ENCODE measurements around the gene C11orf54.

Gene C11orf54

GRCh38 chr11:93735627-93736026 lies 5.8 kb upstream of the C11orf54 start:
- no peak for DNase-seq
- Histone ChIP-seq H3K36me3 (peaks cover 93% of the 10 kb centered on the region), H3K9me3 (ENCODE audit: severe bottlenecking) (no peaks in the 10 kb centered on the region), H3K27ac (no peak overlapping the region; the same call in 1 of the 2 replicates), H3K27me3 (ENCODE audit: insufficient read depth, low read depth, severe bottlenecking) (no peaks in the 10 kb centered on the region), H3K4me3 (ENCODE audit: low read depth, low read length) (no peak overlapping the region)
- TF ChIP-seq CTCF (IDR thresholded peaks at IDR 0.05; ENCODE audit: low read depth, low read length) = no peak

- no peaks in the 10 kb centered on the region for H3K9me3 ChIP-seq (ENCODE audit: severe bottlenecking)
- H3K27ac ChIP-seq = no peak overlapping the region
- no peak overlapping the region for H3K4me3 ChIP-seq (ENCODE audit: low read depth, low read length)
- no peak for DNase-seq
- peaks cover 88% of the 10 kb centered on the region for H3K36me3 ChIP-seq
- H3K27me3 ChIP-seq (ENCODE audit: insufficient read depth, low read depth, severe bottlenecking) = no peaks in the 10 kb centered on the region
- TF ChIP-seq CTCF (IDR thresholded peaks at IDR 0.05; ENCODE audit: low read depth, low read length) = no peak
Measured at GRCh38 chr11:93736129-93736528, 5.3 kb upstream of the C11orf54 start.

GRCh38 chr11:93737904-93738612 lies 3.4 kb upstream of the C11orf54 start:
- H3K9me3 ChIP-seq (ENCODE audit: severe bottlenecking) = no peaks in the 10 kb centered on the region
- no peak for DNase-seq
- no peak overlapping the region for H3K27ac ChIP-seq
- H3K36me3 ChIP-seq = peaks cover 70% of the 10 kb centered on the region
- H3K27me3 ChIP-seq (ENCODE audit: insufficient read depth, low read depth, severe bottlenecking) = no peaks in the 10 kb centered on the region
- TF ChIP-seq CTCF (IDR thresholded peaks at IDR 0.05; ENCODE audit: low read depth, low read length) = no peak
- no peak overlapping the region for H3K4me3 ChIP-seq (ENCODE audit: low read depth, low read length)

GRCh38 chr11:93738647-93739081 lies 2.8 kb upstream of the C11orf54 start:
- Histone ChIP-seq H3K27me3 (ENCODE audit: insufficient read depth, low read depth, severe bottlenecking) (no peaks in the 10 kb centered on the region), H3K9me3 (ENCODE audit: severe bottlenecking) (no peaks in the 10 kb centered on the region), H3K4me3 (ENCODE audit: low read depth, low read length) (no peak overlapping the region), H3K27ac (no peak overlapping the region; the same call in 1 of the 2 replicates), H3K36me3 (peaks cover 69% of the 10 kb centered on the region)
- DNase-seq = no peak
- no peak for TF ChIP-seq CTCF (IDR thresholded peaks at IDR 0.05; ENCODE audit: low read depth, low read length)

GRCh38 chr11:93740031-93740729 lies 1.3 kb upstream of the C11orf54 start:
- TF ChIP-seq CTCF (IDR thresholded peaks at IDR 0.05; ENCODE audit: low read depth, low read length) = no peak
- Histone ChIP-seq H3K27me3 (ENCODE audit: insufficient read depth, low read depth, severe bottlenecking) (no peaks in the 10 kb centered on the region), H3K9me3 (ENCODE audit: severe bottlenecking) (no peaks in the 10 kb centered on the region), H3K4me3 (ENCODE audit: low read depth, low read length) (peak overlapping the region; percentile 100), H3K36me3 (peaks cover 56% of the 10 kb centered on the region), H3K27ac (peak overlapping the region; percentile 86)
- DNase-seq = peak; percentile 17
